Measurements from ENCODE around the gene ZBED1.
"Not testable (repeated sequence)": the region's sequence is repeated elsewhere in the genome, so short reads cannot be mapped to it uniquely, and the experiment has no call there.

ZBED1 gene

DNA sequence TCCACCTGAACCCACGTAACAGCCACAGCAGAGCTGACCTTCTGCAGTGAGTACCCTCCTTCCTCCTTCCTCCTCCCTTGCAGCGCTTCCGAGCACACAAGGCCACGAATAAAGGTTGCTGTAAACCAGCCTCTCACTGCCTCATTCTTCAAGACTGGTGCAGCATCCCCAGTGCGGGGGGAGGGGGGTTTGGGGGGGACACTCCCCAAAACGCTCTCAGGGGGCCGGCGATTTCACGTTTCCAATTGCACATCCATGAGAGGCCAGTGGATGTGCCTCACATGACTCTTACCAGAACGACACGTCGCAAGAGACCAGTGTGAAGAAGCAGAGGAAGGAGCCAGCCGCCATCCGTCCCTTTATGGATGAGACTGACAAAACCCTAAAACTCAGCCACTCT, 5.2 kb downstream of the ZBED1 start:
- DNase-seq: no peak

DNA sequence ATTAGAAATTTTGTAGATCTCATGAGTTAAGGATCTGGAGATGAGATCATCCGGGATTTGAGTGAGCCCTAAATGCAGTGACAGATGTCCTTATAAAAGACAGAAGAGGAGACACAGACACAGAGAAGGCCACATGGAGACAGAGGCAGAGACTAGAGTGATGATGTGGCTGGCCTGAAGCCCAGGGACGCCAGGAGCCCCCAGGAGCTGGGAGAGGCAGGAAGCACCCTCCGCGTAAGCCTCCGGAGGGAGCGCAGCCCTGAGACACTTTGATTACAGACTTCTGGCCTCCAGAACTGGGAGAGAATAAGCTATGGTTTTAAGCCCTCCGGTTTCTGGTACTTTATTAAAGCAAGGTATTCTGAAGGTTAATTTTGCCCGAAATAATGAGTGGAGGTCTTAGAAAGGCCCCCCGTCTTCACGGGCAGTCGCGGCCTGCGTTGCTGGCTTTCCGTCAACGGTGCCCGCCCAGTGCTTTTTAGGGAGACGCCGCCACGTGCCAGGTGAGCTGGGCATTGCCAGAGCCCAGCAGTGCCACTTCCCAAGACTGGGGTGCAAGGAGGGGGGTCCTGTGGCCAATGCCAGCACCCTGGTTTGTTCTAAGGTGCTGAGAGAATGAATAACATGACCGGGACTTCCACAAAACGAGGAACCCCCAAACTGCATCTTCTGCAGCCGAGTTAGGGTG, 8.1 kb downstream of the ZBED1 start:
- DNase-seq: no peak

- DNase-seq: no peak
Observed at GRCh38 chrX:2490634-2491033, 10.1 kb downstream of the ZBED1 start.

GRCh38 chrX:2489446-2490445, 11.0 kb downstream of the ZBED1 start:
- no peak for DNase-seq

- no peak for DNase-seq
Observed at GRCh38 chrX:2488621-2489285, 12.0 kb downstream of the ZBED1 start.

GRCh38 chrX:2487366-2487765, 13.4 kb downstream of the ZBED1 start:
- no peak for DNase-seq

GRCh38 chrX:2486476-2487133, 14.2 kb downstream of the ZBED1 start:
- DNase-seq: no peak

GRCh38 chrX:2485789-2486345, 14.9 kb downstream of the ZBED1 start:
- no peak for DNase-seq

GRCh38 chrX:2484721-2485648, 15.8 kb downstream of the ZBED1 start:
- no peak for DNase-seq

- no peak for DNase-seq
Observed at GRCh38 chrX:2484256-2484655, 16.5 kb downstream of the ZBED1 start.

- no peak for DNase-seq
Observed at GRCh38 chrX:2483398-2484060, 17.2 kb downstream of the ZBED1 start.

- not testable (repeated sequence) for DNase-seq
Observed at GRCh38 chrX:2481597-2481996, 19.2 kb downstream of the ZBED1 start.

DNA sequence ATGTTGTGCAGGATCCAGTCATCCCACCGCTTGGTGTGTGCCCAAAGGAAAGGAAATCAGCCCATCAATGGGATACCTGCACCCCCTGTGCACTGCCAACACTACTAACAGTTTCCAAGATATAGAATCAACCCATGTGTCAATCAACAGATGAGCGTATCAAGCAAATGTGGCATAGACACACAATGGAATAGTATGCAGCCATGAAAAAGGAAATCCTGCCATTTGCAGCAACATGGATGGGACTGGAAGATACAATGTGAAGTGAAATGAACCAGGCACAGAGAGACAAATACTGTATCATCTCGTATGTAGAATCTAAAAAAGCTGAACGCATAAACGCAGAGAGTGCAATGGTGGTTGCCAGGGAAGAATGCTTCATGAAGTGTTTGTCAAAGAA, 20.8 kb downstream of the ZBED1 start:
- DNase-seq: not testable (repeated sequence)

DNA sequence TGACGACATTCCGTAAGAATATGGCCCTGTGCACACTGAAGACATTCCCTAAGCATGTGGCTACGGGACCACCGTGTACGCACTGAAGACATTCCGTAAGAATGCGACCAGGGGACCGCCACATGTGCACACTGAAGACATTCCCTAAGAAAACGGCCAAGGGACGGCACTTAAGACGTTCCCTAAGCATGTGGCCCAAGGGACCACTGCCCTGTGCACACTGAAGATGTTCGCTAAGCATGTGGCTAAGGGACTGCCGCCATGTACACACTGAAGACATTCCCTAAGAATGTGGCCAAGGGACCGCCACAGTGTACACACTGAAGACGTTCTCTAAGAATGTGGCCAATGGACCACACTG, 21.4 kb downstream of the ZBED1 start:
- DNase-seq: no peak

DNA sequence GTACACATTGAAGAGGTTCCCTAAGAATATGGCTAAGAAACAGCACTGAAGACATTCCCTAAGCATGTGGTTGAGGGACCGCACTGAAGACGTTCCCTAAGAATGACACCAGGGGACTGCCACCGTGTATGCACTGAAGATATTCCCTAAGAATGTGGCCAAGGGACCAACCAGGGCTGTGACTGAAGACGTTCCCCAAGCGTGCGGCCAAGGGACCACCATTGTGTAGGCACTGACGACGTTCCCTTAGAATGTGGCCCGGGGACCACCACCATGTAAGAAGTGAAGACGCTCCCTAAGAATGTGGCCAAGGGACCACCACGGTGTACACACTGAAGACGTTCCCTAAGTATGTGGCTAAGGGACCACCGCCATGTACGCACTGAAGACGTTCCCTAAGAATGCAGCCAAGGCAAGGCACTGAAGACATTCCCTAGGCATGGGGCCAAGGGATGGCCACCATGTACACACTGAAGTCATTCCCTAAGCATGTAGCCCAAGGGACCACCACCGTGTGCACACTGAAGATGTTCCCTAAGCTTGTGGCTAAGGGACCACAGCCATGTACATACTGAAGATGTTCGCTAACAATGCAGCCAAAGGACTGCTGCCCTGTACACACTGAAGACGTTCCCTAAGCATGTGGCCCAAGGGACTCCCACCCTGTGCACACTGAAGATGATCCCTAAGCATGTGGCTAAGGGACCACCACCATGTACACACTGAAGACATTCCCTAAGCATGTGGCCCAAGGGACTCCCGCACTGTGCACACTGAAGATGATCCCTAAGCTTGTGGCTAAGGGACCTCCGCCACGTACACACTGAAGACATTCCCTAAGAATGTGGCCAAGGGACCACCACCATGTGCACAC, 22.0 kb downstream of the ZBED1 start:
- no peak for DNase-seq

DNA sequence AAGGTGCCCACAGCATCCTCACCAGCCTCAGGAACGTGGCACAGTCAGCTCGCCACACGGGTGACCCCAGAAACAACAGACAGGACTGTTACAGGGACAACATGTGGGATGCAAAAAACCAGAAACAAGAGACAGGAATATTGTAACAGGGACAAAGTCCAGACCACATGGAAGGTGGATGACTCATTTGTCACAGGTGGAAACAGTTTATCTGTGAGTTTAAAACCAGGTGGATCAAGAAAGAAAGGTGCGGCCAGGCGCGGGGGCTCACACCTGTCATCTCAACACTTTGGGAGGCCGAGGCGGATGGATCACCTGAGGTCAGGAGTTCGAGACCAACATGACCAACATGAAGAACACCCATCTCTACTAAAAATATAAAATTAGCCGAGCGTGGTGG, 23.5 kb downstream of the ZBED1 start:
- not testable (repeated sequence) for DNase-seq

- DNase-seq: no peak
Observed at GRCh38 chrX:2474963-2475726, 25.6 kb downstream of the ZBED1 start.

DNA sequence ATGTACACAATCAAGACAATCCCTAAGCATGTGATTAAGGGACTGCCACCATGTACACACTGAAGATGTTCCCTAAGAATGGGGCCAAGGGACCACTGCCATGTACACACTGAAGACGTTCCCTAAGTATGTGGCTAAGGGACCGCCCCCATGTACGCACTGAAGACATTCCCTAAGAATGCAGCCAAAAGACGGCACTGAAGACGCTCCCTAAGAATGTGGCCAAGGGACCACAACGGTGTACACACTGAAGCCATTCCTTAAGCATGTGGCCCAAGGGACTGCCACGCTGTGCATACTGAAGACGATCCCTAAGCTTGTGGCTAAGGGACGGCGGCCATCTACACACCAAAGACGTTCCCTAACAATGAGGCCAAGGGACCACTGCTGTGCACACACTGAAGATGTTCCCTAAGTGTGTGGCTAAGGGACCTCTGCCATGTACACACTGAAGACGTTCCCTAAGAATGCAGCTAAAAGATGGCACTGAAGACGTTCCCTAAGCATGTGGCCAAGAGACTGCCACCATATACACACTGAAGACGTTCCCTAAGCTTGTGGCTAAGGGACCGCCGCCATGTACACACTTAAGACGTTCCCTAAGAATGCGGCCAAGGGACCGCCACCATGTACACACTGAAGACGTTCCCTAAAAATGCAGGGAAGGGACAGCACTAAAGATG, 26.4 kb downstream of the ZBED1 start:
- no peak for DNase-seq

Measured in CD4-positive, alpha-beta T cell treated with Interferon alpha-2 for 1 hour (primary cell).